GM19372 (cell line): ENCODE measurements around the gene HAT1.

Experiments
- ATAC-seq: cut with Tn5 transposase; IDR thresholded peaks from one replicate; pipeline ENCODE4 v1.9.1; 2021; ENCODE audit warnings: mild to moderate bottlenecking, low read depth, moderate library complexity; ENCODE audit not compliant: unreplicated experiment

The HAT1 gene

DNA sequence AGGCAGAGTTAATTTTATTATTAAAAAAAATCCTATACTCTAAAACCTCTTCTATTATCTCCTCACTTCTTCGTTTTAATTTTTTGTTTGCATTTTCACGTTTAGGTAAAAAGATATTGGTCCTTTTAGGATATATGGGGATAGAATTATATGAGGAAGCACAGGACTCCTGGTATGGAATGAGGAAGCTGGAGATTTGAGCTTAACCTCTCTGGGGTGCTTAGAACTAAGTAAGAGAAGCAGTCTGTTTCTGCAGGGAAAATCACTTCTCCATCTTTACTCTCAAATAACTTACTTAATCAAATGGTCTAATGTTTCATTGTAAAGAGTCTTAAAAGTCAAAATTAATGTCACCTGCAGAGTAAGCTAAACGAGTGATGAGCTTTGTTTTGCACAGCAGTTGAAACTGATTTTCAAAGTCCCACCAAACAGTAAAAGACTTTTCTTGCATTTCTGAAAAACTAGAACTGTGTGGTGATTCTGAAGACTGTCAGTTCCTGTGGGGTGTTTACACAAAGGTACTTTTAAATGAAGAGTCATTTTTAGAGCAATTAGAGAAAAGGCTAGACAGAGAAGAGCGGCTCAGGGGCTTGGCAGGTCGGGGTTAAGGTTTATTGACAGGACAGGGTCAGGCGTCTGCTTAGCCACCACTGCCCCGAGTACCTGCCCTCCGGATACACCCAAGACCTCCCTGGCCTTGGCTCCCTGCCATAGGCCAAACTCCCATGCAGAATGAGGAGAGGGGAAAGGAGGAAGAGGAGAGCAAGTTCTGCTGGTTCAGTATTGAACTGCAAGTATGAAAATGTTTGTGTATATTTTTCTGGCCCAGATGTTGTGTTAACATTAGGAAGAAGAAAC, 99.0 kb downstream of the HAT1 start:
- ATAC-seq: no peak

- no peak for ATAC-seq
These were observed 99.7 kb downstream of the HAT1 start for GRCh38 chr2:172021955-172022354.

GRCh38 chr2:172031536-172031935, 109.3 kb downstream of the HAT1 start:
- ATAC-seq: no peak
